AG09319 (cell line): Measurements from ENCODE around the gene TSPEAR.

Experiments
- DNase-seq: peaks from one replicate; pipeline ENCODE4 v3.0.0-alpha.2; 2010; ENCODE audit warnings: low read depth; ENCODE audit errors: extremely low read depth
- TF ChIP-seq, protein P1 (sequence below): IDR thresholded peaks from 2 replicates; pipeline ENCODE4 v1.5.1; 2011; ENCODE audit warnings: low read depth, mild to moderate bottlenecking, inconsistent platforms, low read length, moderate library complexity

TSPEAR gene

DNA sequence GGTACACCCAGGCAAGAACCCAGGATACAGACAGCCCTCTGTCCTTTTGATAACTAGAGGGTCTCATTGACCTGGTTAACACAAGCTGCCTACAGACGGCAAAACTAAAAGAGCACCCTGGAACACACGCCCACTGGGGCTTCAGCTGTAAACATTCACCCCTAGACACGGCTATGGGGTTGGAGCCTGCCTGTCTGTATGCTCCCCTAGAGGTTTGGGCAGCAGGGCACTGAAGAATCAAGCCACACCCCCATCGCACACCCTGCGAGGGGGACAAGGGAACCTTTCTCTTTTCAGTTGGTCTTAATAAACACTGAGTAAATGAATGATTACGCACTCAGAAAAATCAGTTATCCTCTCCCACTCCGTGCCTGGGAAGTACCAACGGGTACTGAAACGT lies 220.6 kb downstream of the TSPEAR start:
- TF ChIP-seq, protein P1, sequence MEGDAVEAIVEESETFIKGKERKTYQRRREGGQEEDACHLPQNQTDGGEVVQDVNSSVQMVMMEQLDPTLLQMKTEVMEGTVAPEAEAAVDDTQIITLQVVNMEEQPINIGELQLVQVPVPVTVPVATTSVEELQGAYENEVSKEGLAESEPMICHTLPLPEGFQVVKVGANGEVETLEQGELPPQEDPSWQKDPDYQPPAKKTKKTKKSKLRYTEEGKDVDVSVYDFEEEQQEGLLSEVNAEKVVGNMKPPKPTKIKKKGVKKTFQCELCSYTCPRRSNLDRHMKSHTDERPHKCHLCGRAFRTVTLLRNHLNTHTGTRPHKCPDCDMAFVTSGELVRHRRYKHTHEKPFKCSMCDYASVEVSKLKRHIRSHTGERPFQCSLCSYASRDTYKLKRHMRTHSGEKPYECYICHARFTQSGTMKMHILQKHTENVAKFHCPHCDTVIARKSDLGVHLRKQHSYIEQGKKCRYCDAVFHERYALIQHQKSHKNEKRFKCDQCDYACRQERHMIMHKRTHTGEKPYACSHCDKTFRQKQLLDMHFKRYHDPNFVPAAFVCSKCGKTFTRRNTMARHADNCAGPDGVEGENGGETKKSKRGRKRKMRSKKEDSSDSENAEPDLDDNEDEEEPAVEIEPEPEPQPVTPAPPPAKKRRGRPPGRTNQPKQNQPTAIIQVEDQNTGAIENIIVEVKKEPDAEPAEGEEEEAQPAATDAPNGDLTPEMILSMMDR, result no peak
- DNase-seq, result no peak

GRCh38 chr21:44490405-44490804 lies 221.0 kb downstream of the TSPEAR start:
- DNase-seq, result no peak
- TF ChIP-seq, protein P1, result no peak

DNA sequence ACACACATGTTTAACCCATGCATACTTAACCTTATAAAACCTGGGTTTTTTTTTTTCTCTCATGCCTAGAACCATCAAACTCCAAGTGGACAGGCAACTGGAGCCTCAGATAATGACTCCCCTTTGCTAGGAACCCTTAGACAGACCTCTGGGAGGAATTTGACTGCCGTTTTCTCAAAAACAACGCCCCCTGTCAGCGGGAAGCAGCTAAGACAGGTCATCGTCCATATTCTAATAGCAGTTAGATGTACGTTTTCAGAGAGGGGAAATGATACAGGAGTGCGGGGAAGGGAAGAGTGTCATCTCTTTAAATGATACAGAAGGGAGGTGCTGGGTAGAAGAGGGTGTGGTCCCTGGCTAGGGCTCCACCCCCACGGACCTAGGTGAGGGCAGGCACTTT lies 221.4 kb downstream of the TSPEAR start:
- DNase-seq, result no peak
- TF ChIP-seq, protein P1, result no peak

DNA sequence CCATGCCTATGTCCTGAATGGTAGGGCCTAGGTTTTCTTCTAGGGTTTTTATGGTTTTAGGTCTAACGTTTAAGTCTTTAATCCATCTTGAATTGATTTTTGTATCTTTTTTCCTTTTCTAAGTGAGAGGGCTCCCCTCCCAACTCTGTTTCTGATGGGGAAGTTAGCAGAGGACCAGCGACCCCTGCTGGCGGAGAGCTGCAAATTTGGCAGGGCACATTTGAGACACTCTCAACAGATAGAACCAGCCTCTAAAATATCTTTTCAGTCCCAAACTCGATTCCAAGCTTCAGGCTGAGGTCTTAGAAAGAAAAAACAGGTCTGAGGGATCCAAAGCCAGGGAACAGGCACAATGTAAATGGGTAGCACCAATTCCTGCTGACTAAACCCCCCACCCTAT lies 223.5 kb downstream of the TSPEAR start:
- TF ChIP-seq, protein P1, result peak; percentile 39
- DNase-seq, result no peak

- no peak for DNase-seq
- TF ChIP-seq, protein P1, result no peak
Observed at GRCh38 chr21:44486302-44486701, 225.1 kb downstream of the TSPEAR start.

GRCh38 chr21:44485796-44486195 lies 225.6 kb downstream of the TSPEAR start:
- no peak for DNase-seq
- TF ChIP-seq, protein P1, result no peak

- TF ChIP-seq, protein P1, result no peak; the same call in 1 of the 2 replicates
- no peak for DNase-seq
Observed at GRCh38 chr21:44485254-44485793, 226.0 kb downstream of the TSPEAR start.
